GM19043 (cell line): Measurements from ENCODE around the gene UGT1A10.
"Not testable (repeated sequence)": the region's sequence is repeated elsewhere in the genome, so short reads cannot be mapped to it uniquely, and the experiment has no call there.

Experiments used
- ATAC-seq: cut with Tn5 transposase; IDR thresholded peaks from one replicate; pipeline ENCODE4 v1.9.1; 2021; ENCODE audit warnings: low read depth; ENCODE audit not compliant: unreplicated experiment

Gene UGT1A10

GRCh38 chr2:233636306-233636705, at the start of gene UGT1A10:
Gene UGT1A10, plus strand, starts transcription at chr2:233636448. Its CDS starts 75 bp downstream, at chr2:233636523.
- ATAC-seq = not testable (repeated sequence)

DNA sequence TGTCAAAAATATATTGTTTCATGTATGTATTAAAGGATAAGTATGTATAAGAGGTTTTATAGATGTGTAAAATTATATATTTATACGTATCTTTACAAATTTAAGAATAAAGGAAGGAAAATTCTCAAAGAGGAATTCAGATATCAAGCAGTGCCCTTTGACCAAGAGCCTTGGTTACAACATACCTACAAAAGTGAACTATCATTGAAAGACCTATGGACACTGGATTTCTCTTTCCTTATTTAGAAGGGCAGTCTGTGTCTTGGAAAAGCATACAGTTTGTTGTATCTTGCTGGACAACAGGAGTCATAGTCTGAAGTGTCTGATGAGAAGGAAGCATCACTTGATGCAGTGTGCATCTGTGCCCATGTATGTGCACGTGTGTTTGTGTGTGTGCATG, 47.8 kb upstream of the UGT1A10 start:
- no peak for ATAC-seq

DNA sequence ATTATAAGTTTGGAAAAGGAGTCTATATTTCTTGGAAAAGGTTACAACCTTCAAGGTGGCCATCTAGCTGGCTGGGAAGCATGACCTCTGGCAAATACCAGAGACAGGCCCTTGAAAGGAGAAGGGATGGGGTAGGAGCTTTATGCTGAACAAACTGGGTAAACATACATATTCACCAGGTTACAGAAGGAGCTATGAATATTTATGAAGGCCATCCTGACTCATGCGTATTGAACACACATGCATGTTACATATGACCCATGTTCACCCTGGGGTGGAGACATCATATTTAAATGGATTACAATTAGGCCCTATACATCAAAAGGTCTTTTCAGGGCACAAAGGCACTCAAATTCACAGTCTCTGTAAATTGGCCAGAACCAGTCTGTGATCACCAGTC, 43.5 kb upstream of the UGT1A10 start:
- not testable (repeated sequence) for ATAC-seq

DNA sequence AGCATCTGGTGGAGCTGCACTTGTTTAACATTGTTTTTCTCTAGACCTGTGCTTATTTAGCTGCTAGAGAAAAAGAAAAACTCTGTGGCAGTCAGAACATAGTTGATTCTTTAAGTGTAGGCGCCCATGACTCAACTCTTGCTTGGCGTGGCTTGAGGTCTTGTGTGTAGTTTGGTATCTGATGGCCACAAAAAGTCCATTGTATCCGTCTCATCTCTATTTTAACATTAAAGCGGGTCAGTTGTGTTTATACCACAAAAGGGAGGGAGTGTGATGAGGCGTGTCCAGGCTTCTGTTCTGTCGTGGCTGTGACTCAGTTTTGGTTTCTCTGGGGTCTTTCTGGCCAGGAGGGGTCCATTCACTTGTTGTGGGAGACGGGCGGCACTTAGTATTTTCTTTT, 43.0 kb upstream of the UGT1A10 start:
- no peak for ATAC-seq

GRCh38 chr2:233597522-233597921, 38.7 kb upstream of the UGT1A10 start:
- no peak for ATAC-seq

- ATAC-seq = no peak
Measured at GRCh38 chr2:233598952-233599351, 37.3 kb upstream of the UGT1A10 start.

GRCh38 chr2:233600386-233600785, 35.9 kb upstream of the UGT1A10 start:
- ATAC-seq = no peak

GRCh38 chr2:233602076-233602475, 34.2 kb upstream of the UGT1A10 start:
- ATAC-seq = no peak

DNA sequence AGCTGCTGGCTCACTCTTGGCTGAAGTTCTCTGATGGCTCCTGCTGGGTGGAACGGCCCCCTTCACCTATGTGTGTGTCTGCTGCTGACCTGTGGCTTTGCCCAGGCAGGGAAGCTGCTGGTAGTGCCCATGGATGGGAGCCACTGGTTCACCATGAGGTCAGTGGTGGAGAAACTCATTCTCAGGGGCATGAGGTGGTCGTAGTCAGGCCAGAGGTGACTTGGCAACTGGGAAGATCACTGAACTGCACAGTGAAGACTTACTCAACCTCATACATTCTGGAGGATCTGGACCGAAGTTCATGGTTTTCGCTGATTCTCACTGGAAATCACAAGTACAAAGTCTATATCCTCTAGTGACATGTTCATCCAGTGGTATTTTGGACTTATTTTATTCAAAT, 32.7 kb upstream of the UGT1A10 start:
- ATAC-seq = no peak

GRCh38 chr2:233604826-233605225, 31.4 kb upstream of the UGT1A10 start:
- ATAC-seq = no peak

GRCh38 chr2:233605680-233606079, 30.6 kb upstream of the UGT1A10 start:
- ATAC-seq = no peak

GRCh38 chr2:233611284-233611683, 25.0 kb upstream of the UGT1A10 start:
- ATAC-seq = no peak

DNA sequence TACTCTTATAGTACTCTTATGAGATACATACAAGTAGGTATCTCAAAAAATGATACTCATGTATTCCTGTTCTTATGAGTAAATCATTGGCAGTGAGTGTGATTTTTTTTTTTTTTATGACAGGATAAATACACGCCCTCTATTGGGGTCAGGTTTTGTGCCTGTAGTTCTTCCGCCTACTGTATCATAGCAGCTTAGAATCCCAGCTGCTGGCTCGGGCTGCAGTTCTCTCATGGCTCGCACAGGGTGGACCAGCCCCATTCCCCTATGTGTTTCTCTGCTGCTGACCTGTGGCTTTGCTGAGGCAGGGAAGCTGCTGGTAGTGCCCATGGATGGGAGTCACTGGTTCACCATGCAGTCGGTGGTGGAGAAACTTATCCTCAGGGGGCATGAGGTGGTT, 18.8 kb upstream of the UGT1A10 start, which contains the start of gene UGT1A8:
UGT1A8 (plus strand) TSS at position 158 of the 400 bp plus-strand sequence; CDS start at position 233, 75 bp downstream.
- ATAC-seq = not testable (repeated sequence)

- no peak for ATAC-seq
Measured at GRCh38 chr2:233620204-233620603, 16.0 kb upstream of the UGT1A10 start.

DNA sequence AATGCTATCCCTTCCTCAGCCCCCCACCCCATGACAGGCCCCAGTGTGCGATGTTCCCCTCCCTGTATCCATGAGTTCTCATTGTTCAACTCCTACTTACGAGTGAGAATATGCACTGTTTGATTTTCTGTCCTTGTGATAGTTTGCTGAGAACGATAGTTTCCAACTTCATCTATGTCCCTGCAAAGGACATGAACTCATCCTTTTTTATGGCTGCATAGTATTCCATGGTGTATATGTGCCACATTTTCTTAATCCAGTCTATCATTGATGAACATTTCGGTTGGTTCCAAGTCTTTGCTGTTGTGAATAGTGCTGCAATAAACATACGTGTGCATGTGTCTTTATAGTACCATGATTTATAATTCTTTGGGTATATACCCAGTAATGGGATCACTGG, 14.4 kb upstream of the UGT1A10 start:
- ATAC-seq = not testable (repeated sequence)

GRCh38 chr2:233627331-233628025, 8.8 kb upstream of the UGT1A10 start:
- no peak for ATAC-seq

DNA sequence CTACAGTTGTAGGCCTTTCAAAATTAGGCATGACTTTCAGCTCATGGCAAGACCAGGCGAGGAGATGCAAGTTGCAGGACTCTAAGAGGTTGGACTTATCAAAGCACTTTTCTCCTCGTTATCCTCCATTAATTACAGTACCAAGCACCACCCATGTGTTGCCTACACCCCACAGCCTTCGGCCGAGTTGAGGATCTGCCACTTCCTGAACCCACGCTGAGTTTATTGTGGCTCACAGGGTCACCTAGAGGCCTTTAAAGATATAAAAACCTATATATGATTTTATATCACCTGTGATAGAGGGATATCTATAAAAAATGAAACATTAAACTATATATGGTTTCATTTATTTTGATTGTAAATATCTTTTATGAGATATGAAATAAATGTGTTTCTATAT, 2.6 kb downstream of the UGT1A10 start:
- ATAC-seq = no peak

DNA sequence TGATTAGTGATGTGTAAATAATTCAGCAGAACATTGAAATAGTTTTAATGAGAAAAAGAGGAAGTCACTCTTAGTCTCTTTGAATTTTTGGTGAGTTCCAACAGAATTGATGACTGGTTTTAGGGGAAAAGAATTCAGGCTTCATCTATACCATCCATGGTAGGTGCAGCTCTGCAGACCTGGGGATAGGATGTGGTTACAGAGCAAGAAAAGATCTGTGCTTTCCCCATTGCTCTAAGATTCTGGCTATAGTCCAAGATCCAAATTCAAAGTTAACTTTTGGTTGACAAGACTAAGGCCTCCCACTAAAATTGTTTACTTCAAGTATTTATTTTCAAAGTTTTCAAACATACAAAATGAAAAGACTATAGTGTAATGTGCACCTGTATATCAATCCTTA, 3.6 kb downstream of the UGT1A10 start:
- no peak for ATAC-seq

DNA sequence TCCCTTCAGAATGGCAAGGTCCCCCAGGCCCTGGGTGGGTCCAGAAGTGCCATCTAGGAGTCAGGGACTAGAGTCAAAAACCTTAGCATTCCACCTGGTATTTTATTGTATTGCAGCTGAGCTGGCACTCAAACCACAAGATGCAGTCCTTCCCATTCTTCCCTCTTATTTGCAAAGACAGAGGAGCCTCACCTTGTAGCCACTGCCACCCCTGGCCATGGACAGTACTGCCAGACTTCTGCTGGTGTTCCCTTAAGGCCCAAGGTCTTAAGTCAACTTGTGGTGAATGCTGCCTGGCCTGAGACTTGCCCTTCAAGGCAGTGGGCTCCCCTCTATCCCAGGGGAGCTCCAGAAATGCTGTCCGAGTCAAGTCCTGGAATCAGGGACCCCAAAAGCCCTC, 6.9 kb downstream of the UGT1A10 start:
- ATAC-seq = no peak

- not testable (repeated sequence) for ATAC-seq
Measured at GRCh38 chr2:233646033-233646432, 9.8 kb downstream of the UGT1A10 start.

DNA sequence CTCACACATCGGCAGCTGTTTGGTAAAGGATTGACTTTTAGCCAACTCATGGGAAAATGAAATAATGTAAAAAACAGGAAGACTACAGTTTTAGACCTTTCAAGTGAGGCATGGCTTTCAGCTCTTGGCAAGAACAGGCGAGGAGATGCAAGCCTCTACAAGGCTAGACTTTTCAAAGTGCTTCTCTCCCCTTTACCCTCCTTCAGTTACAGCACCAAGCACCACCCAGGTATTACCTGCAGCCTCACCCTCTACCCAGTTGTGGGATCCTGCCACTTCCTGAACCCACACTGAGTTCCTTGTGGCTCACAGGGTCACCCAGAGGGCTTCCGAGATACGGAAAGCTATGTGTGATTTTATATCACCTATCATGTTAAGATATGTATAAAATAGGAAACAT, 14.7 kb downstream of the UGT1A10 start:
- no peak for ATAC-seq

DNA sequence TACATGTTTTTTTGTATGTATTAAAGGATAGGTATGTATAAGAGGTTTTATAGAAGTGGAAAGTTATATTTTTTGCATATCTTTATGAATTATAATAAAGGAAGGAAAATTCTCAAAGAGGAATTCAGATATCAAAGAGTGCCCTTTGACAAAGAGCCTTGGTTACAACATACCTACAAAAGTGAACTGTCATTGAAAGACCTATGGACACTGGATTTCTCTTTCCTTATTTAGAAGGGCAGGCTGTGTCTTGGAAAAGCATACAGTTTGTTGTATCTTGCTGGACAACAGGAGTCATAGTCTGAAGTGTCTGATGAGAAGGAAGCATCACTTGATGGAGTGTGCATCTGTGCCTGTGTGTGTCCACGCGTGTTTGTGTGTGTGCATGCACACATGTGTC, 15.2 kb downstream of the UGT1A10 start:
- no peak for ATAC-seq

GRCh38 chr2:233654501-233654900, 18.3 kb downstream of the UGT1A10 start:
- ATAC-seq = no peak
